Stimulated activated naive CD4-positive, alpha-beta T cell treated with Interleukin-2 at 50 U/mL for 16 hours (primary cell): ENCODE data around the gene GRID1.

Experiments used
- DNase-seq: peaks from one replicate; lab custom pipeline; 2025; lab: John Stamatoyannopoulos, UW

The GRID1 gene

DNA sequence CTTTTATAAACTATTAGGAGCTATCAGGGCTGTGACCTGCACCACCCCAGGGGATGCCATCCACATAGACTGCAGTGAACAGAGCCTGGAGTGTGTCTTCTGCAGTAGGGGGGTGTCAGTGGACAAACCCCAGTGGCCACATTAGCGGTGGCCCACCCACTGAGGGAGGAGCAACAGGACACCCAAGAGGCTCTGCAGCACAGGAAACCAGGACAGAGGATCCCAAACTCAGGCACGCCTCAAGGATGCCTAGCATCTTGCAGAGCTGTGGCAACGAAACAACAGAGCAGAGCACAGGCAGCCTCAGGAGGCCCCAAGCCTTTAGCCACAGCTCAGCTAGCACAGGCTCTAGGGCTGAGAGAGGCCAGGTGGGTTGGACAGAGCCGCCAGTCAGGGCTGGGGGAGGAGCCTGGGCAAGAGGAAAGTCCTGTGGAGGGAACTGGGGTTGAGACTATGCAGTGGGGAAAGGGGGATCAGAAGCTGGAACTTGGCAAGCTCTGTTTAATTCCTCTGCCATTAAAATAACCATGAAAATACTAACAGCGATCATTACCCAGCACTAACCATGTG lies 53.8 kb downstream of the GRID1 start:
- no peak for DNase-seq

DNA sequence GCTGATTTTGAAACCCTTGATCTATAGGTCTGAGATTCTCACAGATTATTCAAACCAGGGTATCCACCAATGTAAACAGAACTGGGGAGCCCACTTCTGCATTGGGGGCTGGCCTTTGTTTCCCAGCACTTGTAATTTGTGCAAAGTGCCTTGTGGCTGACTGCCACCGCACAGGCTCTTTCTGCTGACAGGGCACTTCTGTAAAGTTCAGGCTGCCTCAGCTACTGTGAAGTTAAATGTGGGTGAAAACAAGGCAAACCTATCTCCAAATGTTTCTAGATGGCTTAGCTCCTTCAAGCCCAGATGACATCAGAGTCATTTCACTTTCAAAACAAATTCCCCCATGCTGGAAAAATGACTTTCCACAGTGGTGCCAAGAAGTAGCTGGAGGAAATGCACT lies 54.7 kb downstream of the GRID1 start:
- no peak for DNase-seq

DNA sequence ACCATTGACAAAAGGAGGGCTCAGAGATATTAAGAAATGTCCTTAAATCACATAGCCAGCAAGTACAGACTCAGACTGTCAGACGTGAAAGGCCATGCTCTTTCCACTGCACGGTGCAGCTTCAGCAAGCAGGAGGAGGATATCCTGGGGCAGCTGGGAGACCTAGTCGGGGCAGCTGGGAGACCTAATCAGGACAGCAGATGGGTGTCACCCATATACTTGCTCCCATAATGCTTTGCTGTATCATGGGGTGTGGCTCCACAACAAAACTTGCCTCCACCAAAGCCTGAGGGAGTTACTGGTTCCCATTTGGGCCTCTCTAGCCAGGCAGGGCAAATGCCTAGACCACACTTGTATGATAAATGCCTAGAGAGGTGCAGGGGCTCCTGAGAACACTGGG lies 55.4 kb downstream of the GRID1 start:
- DNase-seq = no peak

DNA sequence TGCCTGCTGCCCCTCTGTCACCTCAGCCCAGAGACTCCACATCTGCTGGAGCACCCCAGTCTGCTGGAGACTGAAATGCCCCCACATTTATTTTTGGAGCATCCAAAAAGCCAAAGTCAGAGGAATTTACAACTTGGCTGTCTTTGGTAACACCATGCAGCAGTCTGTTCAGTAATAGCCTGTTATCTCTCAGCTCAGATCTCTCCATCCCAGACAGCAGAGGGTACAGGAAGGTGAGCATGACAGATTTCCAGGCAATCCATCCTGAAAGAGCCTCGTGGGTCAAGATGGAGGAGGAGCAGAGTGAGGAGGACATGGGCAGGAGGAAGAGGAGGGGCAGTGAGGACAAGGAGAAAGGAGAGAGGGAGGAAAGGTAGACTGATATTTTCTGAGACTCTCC lies 55.9 kb downstream of the GRID1 start:
- no peak for DNase-seq

DNA sequence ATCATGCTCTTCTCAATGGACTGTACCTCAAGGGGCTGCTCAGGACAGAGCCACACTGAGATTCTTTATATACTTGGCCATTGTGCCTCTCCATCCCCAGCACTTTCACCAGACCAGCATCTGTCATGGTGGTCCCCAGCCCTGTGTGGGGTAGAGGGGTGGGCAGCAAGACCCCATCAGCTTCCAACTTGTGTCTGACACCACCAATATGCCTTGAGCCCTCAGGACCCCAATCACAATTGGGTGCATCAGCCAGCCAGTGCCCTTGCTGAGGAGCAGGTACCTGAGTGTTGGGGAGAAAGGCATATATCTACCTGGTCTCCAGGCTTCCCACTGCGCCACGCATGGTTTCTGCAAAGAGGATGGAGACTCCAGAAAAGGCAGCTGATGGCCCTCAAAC lies 56.3 kb downstream of the GRID1 start:
- no peak for DNase-seq

DNA sequence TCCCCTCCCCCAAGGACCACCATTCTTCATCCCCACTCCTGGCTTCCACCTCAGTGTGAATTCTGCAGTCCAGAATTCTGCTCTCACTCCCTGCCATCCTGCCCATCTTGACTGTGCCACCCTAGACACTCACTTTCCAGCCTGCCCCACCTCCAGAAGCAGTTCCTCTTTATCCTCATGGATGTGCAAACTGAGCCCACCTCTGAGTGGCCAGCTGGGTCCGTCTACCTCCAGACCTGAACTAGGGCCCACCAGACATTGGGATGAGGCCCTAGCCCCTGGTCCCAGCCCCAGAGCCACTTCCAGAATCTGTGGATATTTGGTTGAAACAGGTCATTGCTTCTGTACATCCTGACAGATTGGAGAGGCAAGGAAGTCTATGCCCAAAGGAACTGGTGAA lies 58.5 kb downstream of the GRID1 start:
- DNase-seq = no peak

DNA sequence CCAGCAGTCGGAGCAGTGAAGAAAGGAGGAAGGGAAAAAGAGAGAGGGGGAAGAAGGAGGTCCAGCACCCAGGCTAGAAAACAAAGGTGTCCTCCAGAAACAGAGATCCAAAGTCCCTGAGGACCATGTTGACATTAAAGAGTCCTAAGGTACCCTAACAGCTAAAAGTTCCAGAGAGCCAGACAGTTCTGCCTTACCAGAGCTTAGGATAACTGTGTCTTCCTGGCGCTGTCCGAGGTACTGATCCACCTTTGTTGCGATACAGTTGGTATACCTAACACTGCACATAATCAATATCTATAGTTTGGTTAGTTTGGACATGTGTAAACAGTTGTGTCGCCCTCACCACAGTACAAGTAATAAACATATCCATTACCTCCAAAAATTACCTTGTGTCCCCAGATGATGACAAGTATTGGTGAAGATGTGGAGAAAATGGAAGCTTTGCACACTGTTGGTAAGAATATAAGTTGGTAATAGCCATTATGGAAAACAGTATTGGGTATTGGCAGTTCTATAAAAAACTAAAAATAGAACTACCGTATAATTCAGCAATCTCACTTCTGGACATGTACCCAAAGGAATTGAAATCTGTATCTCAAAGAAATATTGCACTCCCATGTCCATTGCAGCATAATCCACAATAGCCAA lies 59.8 kb downstream of the GRID1 start:
- no peak for DNase-seq

DNA sequence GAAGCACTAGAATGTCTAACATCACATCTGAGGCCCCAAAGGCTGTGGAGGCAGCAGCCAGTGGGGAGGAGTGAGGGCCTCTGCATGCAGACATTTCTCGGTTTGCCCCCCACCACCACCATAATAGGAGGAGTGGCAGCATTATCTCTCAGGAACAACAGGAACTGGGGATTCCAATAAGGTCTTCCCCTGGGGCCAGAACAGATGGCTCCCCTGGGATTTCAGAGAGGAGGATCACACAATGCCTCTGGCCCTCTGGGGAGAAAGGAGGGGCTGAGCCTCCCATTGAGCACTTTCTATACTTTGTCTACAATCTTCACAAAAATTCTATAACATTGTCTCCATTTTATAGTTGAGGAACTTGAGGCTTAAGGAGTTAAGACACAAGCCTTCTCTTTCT lies 61.1 kb downstream of the GRID1 start:
- no peak for DNase-seq

DNA sequence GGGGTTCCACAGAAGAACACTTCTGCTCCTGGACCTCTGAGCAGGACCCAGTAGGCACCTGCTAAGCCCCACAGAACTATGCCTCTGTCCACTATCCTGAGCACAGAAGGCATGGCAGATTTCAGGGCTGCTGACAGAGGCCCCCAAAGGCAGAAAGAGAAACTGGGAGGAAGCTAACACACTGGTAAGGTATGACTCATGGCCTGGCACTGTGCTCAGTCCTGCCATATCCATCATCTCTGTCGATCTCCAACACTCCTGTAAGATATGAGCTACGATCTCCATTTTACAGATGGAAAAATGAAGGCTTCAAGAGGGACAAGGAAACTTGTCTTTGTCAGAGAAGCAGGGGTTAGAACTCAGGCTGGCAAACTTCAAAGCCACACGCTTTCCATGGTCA lies 62.2 kb downstream of the GRID1 start:
- no peak for DNase-seq

DNA sequence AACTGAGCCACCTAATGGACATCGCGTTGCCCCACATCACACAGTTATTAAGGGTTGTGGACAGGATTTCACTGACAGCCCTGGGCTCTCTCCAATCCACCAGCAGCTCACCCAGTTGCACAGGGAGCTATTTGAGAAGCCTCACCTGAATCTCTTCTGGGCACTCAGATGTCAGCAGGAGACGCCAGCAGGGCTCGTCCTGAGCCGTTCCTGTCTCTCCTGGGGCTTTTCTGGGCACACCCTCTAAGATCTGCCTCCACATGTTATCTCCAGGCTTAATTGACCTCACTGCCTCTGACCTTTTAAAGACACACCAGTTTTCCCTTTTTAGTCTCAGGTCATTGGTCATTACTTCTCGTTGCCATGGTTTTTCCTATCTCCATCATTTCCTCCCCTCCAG lies 63.0 kb downstream of the GRID1 start:
- DNase-seq = no peak

DNA sequence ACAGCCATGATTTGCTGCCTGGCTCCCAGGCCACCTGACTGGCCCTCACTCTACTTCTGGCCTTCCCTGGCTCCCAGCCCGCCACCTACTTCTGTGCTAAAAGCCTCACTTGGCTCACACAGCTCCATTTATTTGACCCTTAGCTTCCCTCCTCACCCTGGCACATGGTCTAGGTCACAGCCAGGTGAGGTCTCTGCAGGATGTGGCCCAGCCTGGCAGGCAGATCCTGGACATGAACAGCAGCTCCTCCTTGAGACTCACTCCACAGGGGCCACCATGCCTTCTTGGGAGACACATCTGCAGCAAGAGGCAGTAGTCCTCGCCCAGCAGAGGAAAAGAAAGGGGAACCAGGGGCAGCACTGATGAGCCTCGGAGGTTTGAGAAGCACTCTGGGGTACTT lies 64.6 kb downstream of the GRID1 start:
- DNase-seq = no peak

DNA sequence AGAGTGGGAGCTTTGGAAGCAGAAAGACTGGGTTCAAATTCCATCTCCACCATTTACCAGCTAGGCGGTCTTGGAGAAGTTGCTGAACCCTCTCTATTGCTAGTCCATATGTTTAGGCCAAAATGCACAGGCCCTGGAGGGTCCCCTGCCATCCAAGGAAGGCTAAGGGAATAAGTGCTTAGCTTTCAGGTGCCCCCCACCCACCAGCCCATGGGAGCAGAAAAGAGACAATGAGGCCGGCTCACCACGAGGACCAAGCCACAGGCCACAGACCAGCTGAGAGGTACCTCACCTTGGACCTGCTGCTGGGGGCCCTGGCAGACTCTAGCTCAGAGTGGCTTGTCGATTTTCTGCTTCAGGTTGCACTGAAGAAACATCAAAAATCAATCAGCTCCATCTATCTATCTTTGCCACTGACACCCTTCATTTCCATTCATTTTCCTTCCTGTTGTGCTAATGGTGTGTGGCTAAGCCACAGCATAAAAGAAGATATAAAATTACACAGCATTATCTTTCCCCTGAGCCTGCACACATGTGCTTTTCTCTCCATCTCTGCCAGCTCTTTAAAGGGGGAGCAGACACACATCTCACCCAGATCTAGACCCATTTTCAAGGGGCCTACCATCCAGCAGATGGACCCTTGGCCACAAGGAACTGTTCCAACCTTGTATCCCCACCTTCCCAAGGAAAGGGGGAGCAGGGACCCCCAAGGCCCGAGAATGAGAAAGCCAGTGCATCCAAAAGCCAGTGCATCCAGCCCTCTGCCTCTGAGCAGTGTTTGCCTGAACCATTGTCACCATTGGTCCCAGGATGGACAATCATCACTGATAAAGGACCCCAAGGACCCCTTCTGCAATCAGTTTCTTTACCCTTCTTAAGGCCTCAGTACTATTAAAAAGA lies 65.4 kb downstream of the GRID1 start:
- no peak for DNase-seq

DNA sequence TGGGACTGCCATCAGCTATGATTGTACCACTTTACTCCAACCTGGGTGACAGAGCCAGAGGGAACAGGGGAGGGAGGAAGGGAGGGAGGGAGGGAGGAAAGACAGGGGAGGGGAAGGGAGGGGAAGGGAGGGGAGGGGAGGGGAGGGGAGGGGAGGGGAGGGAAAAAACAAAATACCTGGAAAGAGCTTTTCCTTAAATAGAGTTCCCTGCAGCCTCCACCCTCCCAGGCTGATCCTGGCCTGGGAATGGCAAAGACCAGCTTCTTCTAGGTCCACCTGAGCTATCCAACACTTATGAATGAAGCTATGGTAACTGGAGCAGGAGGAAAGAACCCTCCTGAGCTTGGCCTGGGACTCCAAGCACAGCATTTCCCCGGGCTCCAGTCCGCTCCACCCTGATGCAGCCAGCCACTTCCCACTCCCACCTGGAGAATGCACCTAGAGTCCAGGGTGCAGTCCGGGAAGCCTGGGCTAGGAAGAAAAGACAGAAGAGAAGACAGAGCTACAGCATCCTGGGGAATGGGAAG lies 66.1 kb downstream of the GRID1 start:
- no peak for DNase-seq

DNA sequence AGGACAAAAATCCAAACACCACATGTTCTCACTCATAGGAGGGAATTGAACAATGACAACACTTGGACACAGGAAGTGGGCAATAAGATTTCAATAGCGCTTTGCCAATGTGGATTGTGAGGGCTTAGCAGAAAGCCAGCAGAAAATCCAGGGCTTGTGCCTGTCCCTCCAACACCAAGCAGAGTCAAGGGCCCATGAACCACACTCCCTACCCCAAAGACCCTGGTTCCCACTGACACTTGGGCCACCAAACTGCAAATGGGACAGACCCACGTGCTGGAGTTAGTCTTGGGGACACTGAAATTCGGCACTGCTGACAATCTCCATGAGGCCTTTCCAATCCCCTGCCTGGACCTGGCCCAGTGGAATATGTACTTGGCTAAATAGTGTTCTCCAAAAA lies 67.0 kb downstream of the GRID1 start:
- no peak for DNase-seq

DNA sequence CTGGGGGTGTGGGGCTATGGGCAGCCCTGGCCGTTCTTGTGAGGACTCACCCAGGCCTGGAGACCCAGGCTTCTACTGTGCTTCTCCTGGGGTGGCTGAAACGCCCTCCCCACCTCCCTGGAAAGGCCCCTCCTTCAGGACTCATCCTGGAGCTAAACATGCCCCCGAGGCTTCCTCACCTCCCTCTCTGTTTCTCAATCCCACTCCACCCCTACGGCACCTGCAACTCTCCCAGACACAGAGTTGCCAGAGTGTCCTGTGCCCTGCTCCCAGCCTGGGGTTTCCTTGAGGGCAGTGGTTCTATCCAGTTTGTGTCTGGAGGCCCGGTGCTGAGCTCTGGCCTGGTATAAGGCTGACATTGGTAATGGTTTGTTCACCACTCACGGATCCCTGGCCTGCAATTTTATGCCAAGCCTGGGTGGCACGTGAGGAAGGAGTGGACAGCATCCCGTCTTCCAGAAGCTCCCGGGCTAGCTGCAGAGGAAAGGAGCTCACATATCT lies 68.0 kb downstream of the GRID1 start:
- DNase-seq = no peak

DNA sequence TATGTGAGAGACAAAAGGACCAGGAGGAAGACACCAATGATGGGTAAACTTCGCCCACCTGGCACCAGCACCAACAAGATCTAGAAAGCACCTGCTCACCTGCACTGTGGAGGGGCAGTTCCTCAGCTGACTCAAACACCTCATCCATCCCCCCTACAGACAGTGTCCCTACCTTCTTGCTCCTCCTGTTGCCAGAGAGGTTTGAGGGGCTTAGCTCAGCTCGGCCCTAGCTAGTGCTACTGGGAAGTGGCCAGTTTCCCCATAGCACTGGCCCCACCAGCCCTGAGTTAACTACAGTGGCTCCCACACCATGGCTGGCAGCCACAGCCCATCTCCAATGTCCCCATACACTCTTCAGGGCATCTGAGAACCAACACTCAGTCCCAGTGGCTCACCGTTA lies 70.8 kb downstream of the GRID1 start:
- no peak for DNase-seq

DNA sequence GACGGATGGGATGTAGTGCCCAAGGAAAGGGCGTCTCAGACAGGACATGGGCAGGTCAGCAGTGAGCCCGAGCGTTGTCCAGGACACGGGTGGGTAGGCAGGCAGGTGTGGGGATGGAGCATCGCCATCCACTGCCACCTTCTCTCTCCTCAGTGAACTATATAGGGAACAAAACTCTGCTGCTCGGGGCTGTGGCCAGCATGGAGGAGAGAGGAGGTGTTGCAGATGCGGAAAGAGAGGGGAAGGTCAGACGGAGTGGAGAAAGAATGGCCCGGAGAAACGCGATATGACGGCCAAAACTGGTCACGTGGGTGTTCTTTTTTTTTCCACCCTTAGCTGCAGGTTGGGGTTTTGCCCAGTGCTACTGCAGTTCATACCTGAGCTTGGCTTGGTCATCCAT lies 71.2 kb downstream of the GRID1 start:
- DNase-seq = no peak

DNA sequence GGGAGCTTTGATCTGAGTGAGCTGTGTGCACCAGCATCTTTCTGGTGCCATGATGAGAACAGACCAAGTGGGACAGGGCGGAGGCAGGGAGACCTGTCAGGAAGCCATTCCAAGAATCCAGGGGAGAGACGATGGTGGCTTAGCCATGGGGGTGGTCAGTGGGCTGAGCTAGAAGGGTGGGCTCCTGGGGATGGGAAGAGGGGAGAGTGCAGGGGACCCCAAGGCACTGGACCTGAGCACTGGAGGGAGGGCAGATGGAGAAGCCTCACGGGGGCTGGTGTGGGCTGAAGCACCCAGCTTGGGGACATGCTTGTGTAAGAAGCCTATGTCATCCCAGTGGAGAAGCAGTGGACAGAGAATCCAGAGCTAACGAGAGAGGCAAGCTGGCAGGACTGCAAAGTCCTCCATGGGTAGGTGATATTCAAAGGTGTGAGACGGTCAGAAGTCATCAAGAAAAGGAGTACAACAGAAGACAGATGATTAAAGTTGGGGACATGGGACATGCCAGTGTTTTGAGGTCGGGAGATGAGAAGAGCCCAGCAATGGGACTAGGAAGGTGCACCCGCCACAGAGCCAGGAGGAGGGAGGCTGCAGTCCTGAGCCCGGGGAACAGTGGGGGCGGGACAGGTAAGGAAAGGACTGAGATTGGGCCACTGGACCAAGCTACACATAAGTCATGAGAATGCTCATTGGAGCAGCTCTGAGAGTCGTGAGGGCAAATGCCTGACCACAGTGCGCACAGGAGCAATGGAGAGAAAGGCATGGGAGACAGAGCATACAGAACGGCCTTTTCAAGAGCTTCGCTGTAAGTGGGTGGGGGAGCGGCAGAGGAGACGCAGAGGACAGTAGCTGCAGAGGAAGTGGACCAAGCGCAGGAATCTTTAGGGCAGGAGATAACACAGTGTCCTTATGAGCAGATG lies 72.0 kb downstream of the GRID1 start:
- DNase-seq = no peak

DNA sequence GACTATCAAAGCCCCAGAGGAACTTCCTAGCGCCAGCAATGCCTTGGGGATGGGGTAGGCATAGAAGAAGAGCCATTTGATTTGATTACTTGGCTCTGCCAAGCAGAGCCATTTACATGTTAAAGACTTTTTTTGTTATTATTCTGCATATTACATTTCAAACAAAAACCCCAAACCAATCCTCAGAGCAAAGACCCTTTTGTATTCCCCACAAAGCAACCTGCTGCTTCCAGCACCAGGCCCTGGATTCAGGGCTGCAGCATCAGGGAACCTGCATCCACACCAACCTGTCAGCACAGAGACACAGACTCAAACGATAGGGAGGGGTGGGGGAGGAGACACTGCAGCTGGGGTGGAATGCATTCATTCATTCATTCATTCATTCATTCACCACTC lies 73.2 kb downstream of the GRID1 start:
- no peak for DNase-seq

DNA sequence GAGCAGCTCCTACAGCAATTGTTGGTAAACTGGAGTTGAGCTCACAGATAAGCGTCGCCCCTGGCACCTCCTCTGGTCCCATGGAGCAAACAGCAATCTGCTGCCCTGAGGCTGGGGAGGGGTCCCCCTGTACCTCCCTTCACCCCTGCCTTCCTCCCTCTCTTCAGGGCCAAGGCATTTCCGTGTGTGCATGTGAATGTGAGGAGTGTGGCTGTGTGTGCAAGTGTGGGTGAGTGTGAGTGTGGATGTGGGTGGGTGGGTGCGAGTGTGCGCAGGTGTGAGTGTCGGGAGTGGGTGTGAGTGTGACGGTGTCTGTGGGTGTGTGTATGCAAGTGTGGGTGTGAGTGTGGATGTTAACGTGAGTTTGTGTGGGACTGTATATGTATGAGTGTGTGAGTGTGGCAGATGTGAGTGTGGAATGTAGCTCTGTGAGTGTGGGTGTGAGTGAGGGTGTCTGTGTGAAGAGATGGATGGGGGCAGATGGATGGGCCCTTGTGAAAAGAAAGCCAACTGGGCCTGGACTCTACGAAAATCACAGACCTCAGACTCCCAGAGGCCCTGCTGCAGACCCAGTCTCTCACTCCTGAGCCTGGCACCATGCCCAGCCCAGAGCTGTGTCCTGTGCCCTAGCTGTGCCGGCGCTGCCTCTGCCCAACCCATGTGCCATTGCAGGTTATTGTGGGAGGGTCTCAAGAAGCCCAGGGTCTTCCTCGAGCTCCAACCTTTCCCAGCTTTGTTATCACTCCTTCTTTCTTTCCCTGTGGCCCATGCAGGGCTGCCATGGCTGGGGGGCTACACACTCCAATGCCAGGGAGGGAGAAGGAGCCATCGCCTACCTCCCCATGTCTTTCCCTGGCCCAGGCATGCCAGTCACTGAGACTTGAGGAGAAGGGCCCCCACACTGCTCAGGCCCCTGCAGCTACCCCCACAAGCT lies 73.9 kb downstream of the GRID1 start:
- no peak for DNase-seq
